ENCODE measurements around the gene FAM163A.

The FAM163A gene

GRCh38 chr1:179823693-179824092 is 80.6 kb downstream of the FAM163A start:
- no peaks in the 10 kb centered on the region for H3K79me2 ChIP-seq (ENCODE audit: control insufficient read depth, low read length)
- H3K9me3 ChIP-seq (ENCODE audit: control insufficient read depth, insufficient read depth, low read length) = no peaks in the 10 kb centered on the region
- H3K9me2 ChIP-seq (replicated peaks; ENCODE audit: control insufficient read depth, low read length) = no peaks in the 10 kb centered on the region
- no peak overlapping the region for H3K27ac ChIP-seq (ENCODE audit: low read depth, low read length)
- no peaks in the 10 kb centered on the region for H4K20me1 ChIP-seq (ENCODE audit: control insufficient read depth, insufficient read depth, low read depth, low read length)
- H3K27me3 ChIP-seq (ENCODE audit: control insufficient read depth, low read length) = no peaks in the 10 kb centered on the region; the same call in 1 of the 2 replicates
- H3K4me1 ChIP-seq (ENCODE audit: control insufficient read depth, low read length) = no peaks in the 10 kb centered on the region
- no peak overlapping the region for H3K4me2 ChIP-seq (ENCODE audit: low read length)
- H3K4me3 ChIP-seq (ENCODE audit: low read length) = no peak overlapping the region
- H3F3A ChIP-seq (ENCODE audit: control insufficient read depth, insufficient read depth) = no peaks in the 10 kb centered on the region
- H3K36me3 ChIP-seq (ENCODE audit: control insufficient read depth, low read length) = no peaks in the 10 kb centered on the region
- TF ChIP-seq EZH2phosphoT487 (IDR thresholded peaks at IDR 0.05; ENCODE audit: borderline replicate concordance, low read length) (no peak), CTCF (IDR thresholded peaks at IDR 0.05; ENCODE audit: low read depth, low read length, poor library complexity, severe bottlenecking) (no peak)

- no peak overlapping the region for H3K27ac ChIP-seq (ENCODE audit: low read depth, low read length)
- no peak overlapping the region for H3K4me3 ChIP-seq (ENCODE audit: low read length)
- no peaks in the 10 kb centered on the region for H3K9me2 ChIP-seq (replicated peaks; ENCODE audit: control insufficient read depth, low read length)
- no peaks in the 10 kb centered on the region for H3K36me3 ChIP-seq (ENCODE audit: control insufficient read depth, low read length)
- no peaks in the 10 kb centered on the region for H3K79me2 ChIP-seq (ENCODE audit: control insufficient read depth, low read length)
- no peaks in the 10 kb centered on the region for H3K4me1 ChIP-seq (ENCODE audit: control insufficient read depth, low read length)
- H3K9me3 ChIP-seq (ENCODE audit: control insufficient read depth, insufficient read depth, low read length) = no peaks in the 10 kb centered on the region
- TF ChIP-seq EZH2phosphoT487 (IDR thresholded peaks at IDR 0.05; ENCODE audit: borderline replicate concordance, low read length) (no peak), CTCF (IDR thresholded peaks at IDR 0.05; ENCODE audit: low read depth, low read length, poor library complexity, severe bottlenecking) (no peak)
- no peaks in the 10 kb centered on the region for H4K20me1 ChIP-seq (ENCODE audit: control insufficient read depth, insufficient read depth, low read depth, low read length)
- no peaks in the 10 kb centered on the region for H3F3A ChIP-seq (ENCODE audit: control insufficient read depth, insufficient read depth)
- H3K4me2 ChIP-seq (ENCODE audit: low read length) = no peak overlapping the region
- no peaks in the 10 kb centered on the region; the same call in 1 of the 2 replicates for H3K27me3 ChIP-seq (ENCODE audit: control insufficient read depth, low read length)
Measured at GRCh38 chr1:179824265-179824664, 81.2 kb downstream of the FAM163A start.

GRCh38 chr1:179825206-179825605 is 82.1 kb downstream of the FAM163A start:
- no peaks in the 10 kb centered on the region for H3K79me2 ChIP-seq (ENCODE audit: control insufficient read depth, low read length)
- H3K27ac ChIP-seq (ENCODE audit: low read depth, low read length) = no peak overlapping the region
- no peaks in the 10 kb centered on the region for H3K36me3 ChIP-seq (ENCODE audit: control insufficient read depth, low read length)
- H4K20me1 ChIP-seq (ENCODE audit: control insufficient read depth, insufficient read depth, low read depth, low read length) = no peaks in the 10 kb centered on the region
- no peak for TF ChIP-seq EZH2phosphoT487 (IDR thresholded peaks at IDR 0.05; ENCODE audit: borderline replicate concordance, low read length)
- no peak for TF ChIP-seq CTCF (IDR thresholded peaks at IDR 0.05; ENCODE audit: low read depth, low read length, poor library complexity, severe bottlenecking)
- no peaks in the 10 kb centered on the region; the same call in 1 of the 2 replicates for H3K27me3 ChIP-seq (ENCODE audit: control insufficient read depth, low read length)
- H3K9me2 ChIP-seq (replicated peaks; ENCODE audit: control insufficient read depth, low read length) = no peaks in the 10 kb centered on the region
- H3K4me1 ChIP-seq (ENCODE audit: control insufficient read depth, low read length) = no peaks in the 10 kb centered on the region
- H3F3A ChIP-seq (ENCODE audit: control insufficient read depth, insufficient read depth) = no peaks in the 10 kb centered on the region
- H3K4me2 ChIP-seq (ENCODE audit: low read length) = no peak overlapping the region
- no peak overlapping the region for H3K4me3 ChIP-seq (ENCODE audit: low read length)
- no peaks in the 10 kb centered on the region for H3K9me3 ChIP-seq (ENCODE audit: control insufficient read depth, insufficient read depth, low read length)

Data from DOHH2 (cell line).